ENCODE measurements around the gene PIGZ.

The PIGZ gene

DNA sequence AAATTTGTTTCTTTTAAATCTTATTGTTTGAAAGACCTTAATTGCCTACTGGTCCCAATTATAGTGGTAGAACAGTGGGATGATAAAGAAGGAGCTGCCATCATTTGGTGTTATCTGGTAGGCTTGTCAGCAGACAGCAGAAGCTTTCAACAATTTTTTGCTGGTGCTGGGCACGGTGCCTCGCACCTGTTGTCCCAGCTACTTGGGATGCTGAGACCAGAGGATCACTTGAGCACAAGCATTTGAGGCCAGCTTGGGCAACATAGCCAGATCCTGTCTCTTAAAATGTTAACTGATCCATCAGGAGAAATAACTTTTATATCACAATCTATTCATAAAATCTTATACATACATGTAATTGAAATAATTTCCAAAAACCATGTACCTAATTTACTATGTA, 64.9 kb downstream of the PIGZ start:
- no peak for DNase-seq (ENCODE audit: low read depth)

DNA sequence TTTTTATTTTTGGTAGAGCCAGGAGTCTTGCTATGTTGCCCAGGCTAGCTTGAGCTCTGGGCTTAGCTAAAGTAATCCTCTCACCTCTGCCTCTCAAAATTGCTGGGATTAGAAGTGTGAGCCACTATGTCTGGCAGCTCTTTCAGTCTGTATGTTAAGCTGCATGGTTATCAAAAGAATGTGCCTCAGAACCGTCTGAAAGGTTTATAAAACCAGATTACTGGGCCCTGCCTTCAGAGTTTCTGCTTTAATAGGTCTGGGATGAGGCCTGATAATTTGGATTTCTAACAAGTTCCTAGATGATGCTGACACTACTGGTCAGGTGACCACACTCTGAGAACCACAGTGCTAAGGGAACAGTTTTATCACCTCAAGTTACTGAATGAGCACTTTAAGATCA, 66.3 kb downstream of the PIGZ start:
- DNase-seq (ENCODE audit: low read depth), result no peak

DNA sequence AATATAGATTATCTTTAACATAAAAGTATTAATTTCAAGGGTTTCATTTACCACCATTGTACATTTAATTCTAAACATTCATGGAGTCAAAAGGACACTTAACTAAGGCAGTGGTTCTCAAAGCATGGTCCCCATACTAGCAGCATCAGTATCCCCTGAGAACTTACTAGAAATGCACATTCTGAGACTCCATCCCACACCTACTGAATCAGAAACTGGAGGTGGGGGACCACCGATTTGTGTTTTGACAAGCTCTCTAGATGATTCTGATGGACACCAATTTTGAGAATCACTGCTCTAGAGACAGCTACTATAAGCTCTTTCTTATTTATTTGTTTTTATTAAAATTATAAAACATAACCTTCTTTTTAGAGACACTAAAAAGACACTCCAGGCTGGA, 66.9 kb downstream of the PIGZ start:
- DNase-seq (ENCODE audit: low read depth), result no peak

All from T follicular helper cell (primary cell).